ENCODE measurements around the gene ATP4A. TPM values are rescaled to one million over a fixed set of nuclear protein-coding genes. Genes with fewer than 3 reads are reported as not detected.
A peak's percentile ranks its signal among the peaks of the same experiment; 100 is the strongest.

ATP4A gene
- total RNA-seq, 1 donor = not detected

GRCh38 chr19:35507561-35507960 is 55.9 kb downstream of the ATP4A start:
- H3K79me2 ChIP-seq (ENCODE audit: insufficient read depth, low read length) = no peaks in the 10 kb centered on the region
- H3K4me1 ChIP-seq (ENCODE audit: insufficient read depth, low read length) = peaks cover 5% of the 10 kb centered on the region
- no peak overlapping the region for H3K4me2 ChIP-seq (ENCODE audit: insufficient read depth, low read length)
- no peaks in the 10 kb centered on the region for H4K20me1 ChIP-seq (ENCODE audit: insufficient read depth, low read length)
- H3K27me3 ChIP-seq (ENCODE audit: insufficient read depth, low read length) = peaks cover 41% of the 10 kb centered on the region
- peak; percentile 34 for DNase-seq (ENCODE audit: insufficient read length, low spot score, missing footprints)
- no peak overlapping the region for H2AFZ ChIP-seq (ENCODE audit: low read length)
- no peaks in the 10 kb centered on the region for H3K36me3 ChIP-seq (ENCODE audit: insufficient read depth, low read length)
- H3K4me3 ChIP-seq (ENCODE audit: insufficient read depth, low read length) = no peak overlapping the region
- no peak overlapping the region for H3K27ac ChIP-seq (ENCODE audit: low read depth, low read length)
- no peaks in the 10 kb centered on the region for H3K9me3 ChIP-seq (ENCODE audit: low read depth, low read length)
- TF ChIP-seq, protein P1, sequence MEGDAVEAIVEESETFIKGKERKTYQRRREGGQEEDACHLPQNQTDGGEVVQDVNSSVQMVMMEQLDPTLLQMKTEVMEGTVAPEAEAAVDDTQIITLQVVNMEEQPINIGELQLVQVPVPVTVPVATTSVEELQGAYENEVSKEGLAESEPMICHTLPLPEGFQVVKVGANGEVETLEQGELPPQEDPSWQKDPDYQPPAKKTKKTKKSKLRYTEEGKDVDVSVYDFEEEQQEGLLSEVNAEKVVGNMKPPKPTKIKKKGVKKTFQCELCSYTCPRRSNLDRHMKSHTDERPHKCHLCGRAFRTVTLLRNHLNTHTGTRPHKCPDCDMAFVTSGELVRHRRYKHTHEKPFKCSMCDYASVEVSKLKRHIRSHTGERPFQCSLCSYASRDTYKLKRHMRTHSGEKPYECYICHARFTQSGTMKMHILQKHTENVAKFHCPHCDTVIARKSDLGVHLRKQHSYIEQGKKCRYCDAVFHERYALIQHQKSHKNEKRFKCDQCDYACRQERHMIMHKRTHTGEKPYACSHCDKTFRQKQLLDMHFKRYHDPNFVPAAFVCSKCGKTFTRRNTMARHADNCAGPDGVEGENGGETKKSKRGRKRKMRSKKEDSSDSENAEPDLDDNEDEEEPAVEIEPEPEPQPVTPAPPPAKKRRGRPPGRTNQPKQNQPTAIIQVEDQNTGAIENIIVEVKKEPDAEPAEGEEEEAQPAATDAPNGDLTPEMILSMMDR (IDR thresholded peaks at IDR 0.05; ENCODE audit: extremely low read depth, low read depth, low read length) = no peak

DNA sequence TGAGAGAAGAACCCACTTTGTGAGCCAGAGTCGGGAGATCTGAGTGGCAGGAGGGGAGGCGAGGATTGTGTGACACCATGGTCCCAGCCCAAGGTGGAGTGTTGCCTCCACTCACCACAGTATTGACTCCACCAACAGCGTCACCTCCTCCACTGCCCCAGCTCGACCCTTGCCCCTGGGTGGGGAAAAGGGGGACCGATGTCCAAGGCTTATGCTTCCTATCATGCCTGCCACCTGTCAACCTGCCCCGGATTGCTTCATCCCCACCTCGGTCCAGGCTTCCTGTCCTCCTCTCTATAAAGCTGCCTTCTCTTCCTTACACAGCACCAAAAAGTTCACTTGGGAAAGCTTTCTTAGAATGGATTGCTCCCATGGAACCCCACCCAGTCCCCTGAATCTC is 57.4 kb downstream of the ATP4A start:
- Histone ChIP-seq H3K36me3 (ENCODE audit: insufficient read depth, low read length) (no peaks in the 10 kb centered on the region), H3K9me3 (ENCODE audit: low read depth, low read length) (no peaks in the 10 kb centered on the region), H2AFZ (ENCODE audit: low read length) (no peak overlapping the region), H3K4me3 (ENCODE audit: insufficient read depth, low read length) (no peak overlapping the region), H3K27me3 (ENCODE audit: insufficient read depth, low read length) (peaks cover 40% of the 10 kb centered on the region), H3K79me2 (ENCODE audit: insufficient read depth, low read length) (no peaks in the 10 kb centered on the region), H3K4me2 (ENCODE audit: insufficient read depth, low read length) (no peak overlapping the region), H4K20me1 (ENCODE audit: insufficient read depth, low read length) (no peaks in the 10 kb centered on the region), H3K27ac (ENCODE audit: low read depth, low read length) (no peak overlapping the region), H3K4me1 (ENCODE audit: insufficient read depth, low read length) (peaks cover 5% of the 10 kb centered on the region)
- TF ChIP-seq, protein P1 (IDR thresholded peaks at IDR 0.05; ENCODE audit: extremely low read depth, low read depth, low read length) = no peak
- DNase-seq (ENCODE audit: insufficient read length, low spot score, missing footprints) = peak; percentile 72

GRCh38 chr19:35502751-35503150 is 60.7 kb downstream of the ATP4A start:
- Histone ChIP-seq H3K4me1 (ENCODE audit: insufficient read depth, low read length) (no peaks in the 10 kb centered on the region), H3K36me3 (ENCODE audit: insufficient read depth, low read length) (no peaks in the 10 kb centered on the region), H4K20me1 (ENCODE audit: insufficient read depth, low read length) (no peaks in the 10 kb centered on the region), H3K4me2 (ENCODE audit: insufficient read depth, low read length) (no peak overlapping the region), H2AFZ (ENCODE audit: low read length) (no peak overlapping the region), H3K27me3 (ENCODE audit: insufficient read depth, low read length) (peaks cover 10% of the 10 kb centered on the region), H3K79me2 (ENCODE audit: insufficient read depth, low read length) (no peaks in the 10 kb centered on the region), H3K9me3 (ENCODE audit: low read depth, low read length) (no peaks in the 10 kb centered on the region), H3K4me3 (ENCODE audit: insufficient read depth, low read length) (no peak overlapping the region), H3K27ac (ENCODE audit: low read depth, low read length) (no peak overlapping the region)
- peak; percentile 4 for DNase-seq (ENCODE audit: insufficient read length, low spot score, missing footprints)
- TF ChIP-seq, protein P1 (IDR thresholded peaks at IDR 0.05; ENCODE audit: extremely low read depth, low read depth, low read length) = no peak

DNA sequence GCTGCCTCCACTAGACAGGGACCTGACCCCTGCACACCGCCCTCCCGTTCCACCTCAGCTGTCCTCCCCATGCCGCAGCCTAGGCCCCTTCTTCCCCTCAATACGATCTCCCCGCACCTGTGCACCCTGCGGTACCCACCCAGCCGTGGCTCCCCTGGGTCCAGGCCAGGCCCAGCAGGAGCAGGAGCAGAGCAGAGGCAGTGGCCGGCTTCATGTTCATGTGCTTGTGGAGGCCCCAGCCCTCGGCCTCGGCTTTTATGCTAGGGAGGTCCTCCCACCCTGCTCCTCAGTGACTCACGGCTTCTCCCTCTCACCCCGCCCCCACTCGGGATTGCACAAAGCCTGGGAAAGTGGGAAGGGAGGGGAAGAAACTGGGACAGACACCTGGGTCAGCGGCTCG is 61.8 kb downstream of the ATP4A start:
- no peaks in the 10 kb centered on the region for H3K79me2 ChIP-seq (ENCODE audit: insufficient read depth, low read length)
- no peaks in the 10 kb centered on the region for H3K36me3 ChIP-seq (ENCODE audit: insufficient read depth, low read length)
- TF ChIP-seq, protein P1 (IDR thresholded peaks at IDR 0.05; ENCODE audit: extremely low read depth, low read depth, low read length) = no peak
- H4K20me1 ChIP-seq (ENCODE audit: insufficient read depth, low read length) = no peaks in the 10 kb centered on the region
- no peak overlapping the region for H2AFZ ChIP-seq (ENCODE audit: low read length)
- DNase-seq (ENCODE audit: insufficient read length, low spot score, missing footprints) = no peak
- no peaks in the 10 kb centered on the region for H3K4me1 ChIP-seq (ENCODE audit: insufficient read depth, low read length)
- no peaks in the 10 kb centered on the region for H3K27me3 ChIP-seq (ENCODE audit: insufficient read depth, low read length)
- no peaks in the 10 kb centered on the region for H3K9me3 ChIP-seq (ENCODE audit: low read depth, low read length)
- no peak overlapping the region for H3K4me2 ChIP-seq (ENCODE audit: insufficient read depth, low read length)
- H3K4me3 ChIP-seq (ENCODE audit: insufficient read depth, low read length) = no peak overlapping the region
- no peak overlapping the region for H3K27ac ChIP-seq (ENCODE audit: low read depth, low read length)

Data from osteoblast (primary cell).